Gastrocnemius medialis (tissue), 4 donors: ENCODE results near the gene AMY2A. TPM values are rescaled to one million over a fixed set of nuclear protein-coding genes. Genes with fewer than 3 reads are reported as not detected.
"Not testable (repeated sequence)": the region's sequence is repeated elsewhere in the genome, so short reads cannot be mapped to it uniquely, and the experiment has no call there.

ENCODE experiments used
- ATAC-seq, 2 donors: fragments of 150-250 bp; one replicate each; pipeline ENCODE4 v1.9.1; 2016
- DNase-seq, 2 donors: peaks; one replicate each; pipeline ENCODE4 v3.0.0-alpha.2; 2019
- H3K27ac ChIP-seq, 4 donors: fragments of 200-600 bp; sonication (generic); 1 replicate in 1 of 4; 2 replicates in 3 of 4; pipeline ENCODE4 v1.5.1; 2016 to 2018; ENCODE audit warnings: mild to moderate bottlenecking in 2 of 4, moderate library complexity in 1 of 4
- H3K27me3 ChIP-seq, 3 donors: fragments of 200-600 bp; sonication (generic) in 2 of 3; 1 replicate in 1 of 3; 2 replicates in 2 of 3; pipeline versions ENCODE4 v1.5.1 to v1.6.0; 2016 to 2019; ENCODE audit warnings: mild to moderate bottlenecking in 1 of 3, moderate library complexity in 1 of 3
- H3K36me3 ChIP-seq, 2 donors: fragments of 200-600 bp; sonication (generic) in 1 of 2; one replicate each; pipeline ENCODE4 v1.5.1; 2017 to 2018
- H3K4me1 ChIP-seq, 2 donors: fragments of 200-600 bp; sonication (generic) in 1 of 2; one replicate each; pipeline ENCODE4 v1.5.1; 2016 to 2017; ENCODE audit warnings: mild to moderate bottlenecking in 2 of 2
- H3K4me3 ChIP-seq, 4 donors: fragments of 200-600 bp; sonication (generic) in 3 of 4; 1 replicate in 1 of 4; 2 replicates in 3 of 4; pipeline ENCODE4 v1.5.1; 2016 to 2019; ENCODE audit warnings: mild to moderate bottlenecking in 2 of 4
- H3K9me3 ChIP-seq, 3 donors: fragments of 200-600 bp; sonication (generic) in 2 of 3; 1 replicate in 1 of 3; 2 replicates in 2 of 3; pipeline ENCODE4 v1.5.1; 2016 to 2019
- in situ Hi-C, 4 donors: fragments of 200-750 bp; cut with MboI; loops; one replicate each; pipeline versions ENCODE4 v1.15.0 to v1.8.0; 2017; ENCODE audit warnings: low sequenced_read_pairs in 4 of 4
- intact Hi-C: fragments of 100-400 bp; cut with DNase I; formaldehyde crosslinking; loops from one replicate; pipeline ENCODE4 v1.15.1; 2023; ENCODE audit warnings: low total_unique reads
- total RNA-seq, 4 donors: library from RNA; depleted of rRNA; stranded (reverse); fragments of >200 nt; gene quantifications; one replicate each; pipeline versions ENCODE4 v1.1.0 to v1.2.3, GENCODE V29; 2016

Gene AMY2A
- total RNA-seq, 4 donors from 2014 or later, result not detected

- in situ Hi-C loops, H3K4me3 ChIP-seq, ATAC-seq, H3K27ac ChIP-seq, intact Hi-C loops, H3K4me1 ChIP-seq, DNase-seq, H3K27me3 ChIP-seq, H3K9me3 ChIP-seq, H3K36me3 ChIP-seq: not testable (repeated sequence)
Observed at GRCh38 chr1:103655460-103655859, 38.2 kb downstream of the AMY2A start, which contains the start of gene AMY1A. Gene AMY1A, plus strand, starts transcription at chr1:103655760. Its CDS starts 571 bp downstream, at chr1:103656331.

Other genes starting within 250 kb of the AMY2A start
- gene RNPC3, start 91.7 kb upstream of the AMY2A start, total RNA-seq, result 10 to 100 TPM in 2 of 4 donors, 1 to 10 TPM in 2; 6.5 to 55.2 (median 29.8) TPM
- gene AMY2B, start 45.8 kb upstream of the AMY2A start, total RNA-seq, result 10 to 100 TPM in 3 of 4 donors, 1 to 10 TPM in 1; 9.7 to 70.8 (median 25.4) TPM
- not detected for gene AMY1A, start 38.3 kb downstream of the AMY2A start, total RNA-seq
- not detected for gene AMY1B, start 78.8 kb downstream of the AMY2A start, total RNA-seq
- gene AMY1C, start 132.5 kb downstream of the AMY2A start, total RNA-seq, result not detected